HEK293T (cell line): ENCODE measurements around the gene HSDL2.
"Not testable (repeated sequence)": the region's sequence is repeated elsewhere in the genome, so short reads cannot be mapped to it uniquely, and the experiment has no call there.

Source experiments
- CTCF ChIA-PET: fragments of 350-600 bp; formaldehyde crosslinking; extraction: SDS; loops from one replicate; lab custom pipeline; 2021; ENCODE audit warnings: antibody characterized with exemption, inconsistent platforms; lab: Yijun Ruan, JAX
- POLR2A ChIA-PET: fragments of 350-600 bp; formaldehyde crosslinking; extraction: SDS; loops from one replicate; lab custom pipeline; 2020; ENCODE audit warnings: antibody characterized with exemption, inconsistent platforms; lab: Yijun Ruan, JAX
- DNase-seq: peaks from one replicate; pipeline ENCODE4 v3.0.0; 2012; ENCODE audit warnings: mixed read lengths; ENCODE audit errors: extremely low spot score
- ARNT ChIP-seq: fragments of 450-650 bp; IDR thresholded peaks from 2 replicates; pipeline ENCODE4 v1.6.1; 2017; ENCODE audit warnings: mild to moderate bottlenecking
- BHLHE40 ChIP-seq: fragments of 450-650 bp; IDR thresholded peaks from 2 replicates; pipeline ENCODE4 v1.6.1; 2016; ENCODE audit warnings: mild to moderate bottlenecking, moderate library complexity, borderline replicate concordance
- CTBP1 ChIP-seq: fragments of 450-650 bp; IDR thresholded peaks from 2 replicates; pipeline ENCODE4 v1.6.1; 2016; ENCODE audit warnings: borderline replicate concordance
- ELF4 ChIP-seq: fragments of 450-650 bp; IDR thresholded peaks from 2 replicates; pipeline ENCODE4 v1.6.1; 2017; ENCODE audit warnings: antibody characterized with exemption
- FOXA1 ChIP-seq: fragments of 450-650 bp; IDR thresholded peaks from 2 replicates; pipeline ENCODE4 v1.6.1; 2016; ENCODE audit warnings: mild to moderate bottlenecking
- FOXK2 ChIP-seq: fragments of 450-650 bp; IDR thresholded peaks from 2 replicates; pipeline ENCODE4 v1.6.1; 2016; ENCODE audit warnings: mild to moderate bottlenecking
- FOXM1 ChIP-seq: fragments of 450-650 bp; IDR thresholded peaks from 2 replicates; pipeline ENCODE4 v1.6.1; 2017; ENCODE audit warnings: mild to moderate bottlenecking, borderline replicate concordance
- HDGF ChIP-seq: fragments of 450-650 bp; IDR thresholded peaks from 2 replicates; pipeline ENCODE4 v1.6.1; 2017; ENCODE audit warnings: antibody characterized with exemption, borderline replicate concordance
- L3MBTL2 ChIP-seq: fragments of 450-650 bp; conservative IDR thresholded peaks from 2 replicates; pipeline ENCODE4 v1.6.1; 2016; ENCODE audit warnings: mild to moderate bottlenecking
- LEF1 ChIP-seq: fragments of 450-650 bp; IDR thresholded peaks from 2 replicates; pipeline ENCODE4 v1.6.1; 2017; ENCODE audit warnings: mild to moderate bottlenecking, borderline replicate concordance
- NFRKB ChIP-seq: fragments of 450-650 bp; IDR thresholded peaks from 2 replicates; pipeline ENCODE4 v1.6.1; 2016; ENCODE audit warnings: mild to moderate bottlenecking, moderate library complexity
- SP1 ChIP-seq: fragments of 450-650 bp; IDR thresholded peaks from 2 replicates; pipeline ENCODE4 v1.6.1; 2017
- SUZ12 ChIP-seq: fragments of 450-650 bp; IDR thresholded peaks from 2 replicates; pipeline ENCODE4 v1.6.1; 2016; ENCODE audit warnings: mild to moderate bottlenecking
- TARDBP ChIP-seq: fragments of 450-650 bp; IDR thresholded peaks from 2 replicates; pipeline ENCODE4 v1.6.1; 2016
- ZNF384 ChIP-seq: fragments of 450-650 bp; IDR thresholded peaks from 2 replicates; pipeline ENCODE4 v1.6.1; 2016
- TF ChIP-seq, protein P1 (sequence below): fragments of 450-650 bp; IDR thresholded peaks from 2 replicates; pipeline ENCODE4 v1.6.1; 2016

HSDL2 gene

DNA sequence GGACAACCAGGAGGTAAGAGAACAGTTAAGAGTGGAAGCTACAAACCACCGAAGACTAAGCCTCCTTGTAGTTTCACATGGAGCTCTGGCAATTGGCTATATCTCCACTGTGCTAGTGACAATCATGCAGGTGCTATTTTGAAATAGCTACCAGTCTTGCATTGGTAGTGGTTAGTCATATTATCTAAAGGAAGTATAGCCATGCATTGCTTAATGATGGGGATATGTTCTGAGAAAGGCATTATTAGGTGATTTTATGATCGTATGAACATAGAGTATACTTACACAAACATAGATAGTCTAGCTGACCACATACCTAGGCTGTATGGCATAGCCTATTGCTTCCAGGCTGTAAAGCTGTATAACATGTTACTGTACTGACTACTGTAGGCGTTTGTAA lies 28.4 kb downstream of the HSDL2 start:
- ChIA-PET POLR2A (no interaction called here), CTCF (no interaction called here)
- no peak for TF ChIP-seq ARNT
- no peak for TF ChIP-seq FOXK2
- TF ChIP-seq BHLHE40, result no peak
- no peak for TF ChIP-seq NFRKB
- TF ChIP-seq TARDBP, result no peak
- TF ChIP-seq FOXM1, result no peak
- TF ChIP-seq, protein P1, sequence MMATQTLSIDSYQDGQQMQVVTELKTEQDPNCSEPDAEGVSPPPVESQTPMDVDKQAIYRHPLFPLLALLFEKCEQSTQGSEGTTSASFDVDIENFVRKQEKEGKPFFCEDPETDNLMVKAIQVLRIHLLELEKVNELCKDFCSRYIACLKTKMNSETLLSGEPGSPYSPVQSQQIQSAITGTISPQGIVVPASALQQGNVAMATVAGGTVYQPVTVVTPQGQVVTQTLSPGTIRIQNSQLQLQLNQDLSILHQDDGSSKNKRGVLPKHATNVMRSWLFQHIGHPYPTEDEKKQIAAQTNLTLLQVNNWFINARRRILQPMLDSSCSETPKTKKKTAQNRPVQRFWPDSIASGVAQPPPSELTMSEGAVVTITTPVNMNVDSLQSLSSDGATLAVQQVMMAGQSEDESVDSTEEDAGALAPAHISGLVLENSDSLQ, result no peak
- TF ChIP-seq SUZ12, result no peak
- TF ChIP-seq ZNF384, result no peak
- TF ChIP-seq FOXA1, result no peak
- TF ChIP-seq L3MBTL2, result no peak
- TF ChIP-seq LEF1, result no peak
- TF ChIP-seq CTBP1, result no peak
- TF ChIP-seq HDGF, result no peak
- no peak for TF ChIP-seq ELF4
- TF ChIP-seq SP1, result no peak
- DNase-seq, result no peak

DNA sequence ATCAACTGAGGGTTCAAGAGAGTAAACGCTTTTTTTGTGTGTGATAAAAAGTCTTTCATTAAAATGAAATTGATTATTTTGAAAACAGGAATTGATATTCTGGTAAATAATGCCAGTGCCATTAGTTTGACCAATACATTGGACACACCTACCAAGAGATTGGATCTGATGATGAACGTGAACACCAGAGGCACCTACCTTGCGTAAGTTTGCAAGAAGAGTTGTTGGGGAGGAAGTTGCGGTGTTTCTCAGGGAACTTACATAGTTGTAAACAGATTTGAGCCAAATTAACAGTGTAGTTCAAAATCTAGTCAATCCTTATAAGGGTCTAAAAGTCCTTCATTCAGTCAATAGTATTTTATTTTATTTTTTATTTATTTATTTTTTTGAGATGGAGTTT lies 28.9 kb downstream of the HSDL2 start:
- no peak for DNase-seq
- POLR2A ChIA-PET, result no interaction called here
- TF ChIP-seq SP1 (no peak), FOXM1 (no peak), FOXA1 (no peak), HDGF (no peak), ZNF384 (no peak), TARDBP (no peak), LEF1 (no peak), BHLHE40 (no peak), L3MBTL2 (no peak), NFRKB (no peak), ARNT (no peak), ELF4 (no peak), SUZ12 (no peak), CTBP1 (no peak), FOXK2 (no peak)
- TF ChIP-seq, protein P1, result no peak
- CTCF ChIA-PET, result no interaction called here

DNA sequence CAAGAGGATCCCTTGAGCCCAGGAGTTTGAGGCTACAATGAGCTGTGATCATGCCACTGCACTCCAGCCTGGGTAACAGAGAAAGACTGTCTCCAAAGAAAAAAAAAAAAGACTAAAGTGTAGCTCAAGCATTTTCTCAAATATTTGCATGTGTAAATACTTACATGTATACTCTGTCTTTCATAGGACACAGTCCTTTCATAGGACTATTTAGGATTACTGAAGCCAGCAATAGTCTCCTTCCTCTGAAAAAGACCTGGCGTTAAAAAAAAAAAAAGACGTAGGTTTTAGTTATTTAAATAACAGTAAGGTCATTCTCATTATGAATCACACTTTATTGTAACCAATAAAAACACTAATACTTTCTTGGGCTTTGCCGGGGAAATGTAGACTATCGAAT lies 29.9 kb downstream of the HSDL2 start:
- POLR2A ChIA-PET, result no interaction called here
- TF ChIP-seq NFRKB (no peak), SUZ12 (no peak), BHLHE40 (no peak), FOXK2 (no peak), TARDBP (no peak), SP1 (no peak), ZNF384 (no peak), FOXA1 (no peak), HDGF (no peak)
- CTCF ChIA-PET, result no interaction called here
- no peak for DNase-seq

DNA sequence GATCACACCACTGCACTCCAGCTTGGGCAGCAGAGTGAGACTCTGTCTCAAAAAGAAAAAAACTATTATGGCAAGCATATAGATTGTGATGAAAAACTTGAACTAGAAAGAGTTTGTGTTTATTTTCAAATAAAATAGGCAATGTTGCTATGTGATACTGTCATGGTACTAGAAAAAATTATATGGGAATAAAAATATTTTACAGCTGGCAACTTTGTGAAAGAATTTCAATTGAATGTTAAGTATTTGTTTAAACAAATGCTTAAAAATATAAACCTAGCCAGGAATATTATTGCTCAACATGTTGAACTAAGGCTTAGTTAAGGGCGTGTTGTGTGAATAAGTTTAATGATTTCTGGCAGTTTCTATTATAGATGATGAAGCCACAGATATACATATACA lies 31.7 kb downstream of the HSDL2 start:
- ChIA-PET CTCF (interaction anchor here (0.6 kb wide), 1 partner anchor 50 kb away, joined by 4 read pairs; no protein-coding TSS in a partner anchor), POLR2A (no interaction called here)
- no peak for TF ChIP-seq SUZ12
- no peak for TF ChIP-seq FOXA1
- no peak for TF ChIP-seq ARNT
- TF ChIP-seq L3MBTL2, result no peak
- TF ChIP-seq NFRKB, result no peak
- DNase-seq, result no peak

DNA sequence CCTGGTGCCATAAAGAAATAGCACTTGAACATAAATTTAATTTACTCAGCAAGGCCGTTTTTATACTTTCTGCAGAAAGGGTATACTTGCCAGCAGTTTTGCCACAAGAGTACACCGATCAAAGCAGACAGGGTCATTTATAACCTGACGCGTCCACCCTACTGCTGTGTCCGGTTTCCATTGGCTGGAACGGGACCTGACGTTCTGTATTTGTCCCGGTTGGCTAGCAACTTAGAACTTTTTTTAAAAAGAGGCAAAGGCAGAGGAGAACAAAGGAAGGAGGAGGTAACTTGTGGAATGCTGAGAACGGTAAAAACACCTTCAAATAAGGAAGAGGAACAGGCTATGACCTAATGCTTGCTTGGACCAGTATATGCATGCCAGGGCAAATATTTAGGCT lies 33.8 kb downstream of the HSDL2 start:
- DNase-seq, POLR2A ChIA-PET, CTCF ChIA-PET: not testable (repeated sequence)

DNA sequence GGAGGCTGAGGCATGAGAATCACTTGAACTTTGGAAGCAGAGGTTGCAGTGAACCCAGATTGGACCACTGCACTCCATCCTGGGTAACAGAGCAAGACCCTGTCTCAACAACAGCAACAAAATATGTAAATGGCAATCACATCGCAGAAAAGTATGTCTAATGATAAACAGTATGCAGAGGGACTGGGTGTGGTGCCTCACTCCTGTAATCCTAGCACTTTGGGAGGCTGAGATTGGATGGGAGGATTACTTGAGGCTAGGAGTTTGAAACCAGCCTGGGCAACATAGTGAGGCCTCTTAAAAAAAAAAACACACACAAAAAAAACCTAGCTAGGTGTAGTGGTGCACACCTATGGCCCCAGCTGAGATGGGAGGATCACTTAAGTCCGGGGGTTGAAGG lies 40.3 kb downstream of the HSDL2 start:
- DNase-seq, result no peak
- POLR2A ChIA-PET, result no interaction called here
- TF ChIP-seq ELF4 (no peak), ARNT (no peak), BHLHE40 (no peak), FOXK2 (no peak)
- CTCF ChIA-PET, result no interaction called here

DNA sequence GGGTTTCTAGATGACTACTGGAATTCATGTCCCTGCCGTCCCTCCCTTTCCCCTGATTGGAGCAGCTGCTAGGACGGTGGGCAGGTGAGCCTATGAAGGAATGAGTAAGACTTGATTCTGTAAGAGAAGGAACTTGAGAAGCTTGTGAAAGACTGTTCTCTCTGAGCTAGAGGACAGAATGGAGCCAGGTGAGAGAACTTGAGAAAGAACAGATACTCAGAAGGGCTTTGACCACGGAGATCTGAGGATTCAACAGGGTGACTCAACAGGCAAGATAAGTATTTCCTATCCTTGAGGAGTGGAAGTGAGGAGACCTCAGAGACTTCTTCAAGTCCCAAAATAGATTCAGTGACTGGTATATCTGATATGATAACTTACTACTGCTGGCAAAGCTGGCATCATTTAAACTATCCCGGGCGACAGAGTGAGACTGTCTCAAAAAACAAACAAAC lies 41.9 kb downstream of the HSDL2 start:
- CTCF ChIA-PET, result no interaction called here
- TF ChIP-seq BHLHE40 (no peak), FOXM1 (no peak), TARDBP (no peak), ZNF384 (no peak), LEF1 (no peak), CTBP1 (no peak), SP1 (no peak)

More for the DNA sequence above, 41.9 kb downstream of the HSDL2 start:
- POLR2A ChIA-PET, result interaction anchor here (0.7 kb wide), 1 partner anchor 42 kb away, joined by 3 read pairs; the partner anchor contains the start of gene HSDL2
- no peak for DNase-seq
